HG02870 (cell line): ENCODE data around the gene PLEKHA1.
A peak's percentile ranks its signal among the peaks of the same experiment; 100 is the strongest.

Experiments
- ATAC-seq: cut with Tn5 transposase; IDR thresholded peaks from one replicate; pipeline ENCODE4 v1.9.1; 2021; ENCODE audit warnings: mild to moderate bottlenecking, moderate library complexity; ENCODE audit not compliant: unreplicated experiment

PLEKHA1 gene

DNA sequence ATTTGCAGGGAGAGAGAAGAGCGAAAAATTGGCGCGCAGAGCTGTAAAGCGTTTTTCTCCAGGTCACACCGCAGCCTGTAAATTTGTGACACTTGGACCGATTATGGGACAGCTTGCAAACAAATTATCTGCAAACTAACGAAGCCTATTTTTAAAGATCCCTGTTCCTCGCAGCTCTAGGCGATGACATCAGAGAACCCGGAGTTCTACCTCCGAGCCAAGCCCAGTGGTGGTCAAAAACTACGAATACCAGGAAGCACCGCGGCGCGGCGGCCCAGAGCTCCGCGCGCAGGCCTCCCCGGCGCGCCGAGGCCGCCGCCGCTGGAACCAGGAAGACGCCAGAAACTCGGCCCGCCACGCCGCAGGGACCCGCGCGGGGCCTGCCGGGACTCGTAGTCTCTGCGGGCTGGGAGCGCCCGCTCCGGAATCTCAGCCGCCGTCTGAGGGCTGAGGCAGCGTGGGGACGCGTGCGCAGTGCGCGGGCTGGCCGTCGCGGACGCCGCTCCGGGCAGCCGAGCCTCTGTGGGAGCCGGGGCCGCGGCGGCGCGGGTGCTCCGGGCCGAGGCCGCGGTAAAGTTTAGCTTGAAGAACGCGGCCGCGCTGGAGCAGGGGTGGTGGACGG lies at the start of gene PLEKHA1:
Gene PLEKHA1 (plus strand): TSS at position 472 of the 622 bp plus-strand sequence. CDS start 18,493 bp downstream, outside the sequence.
- peak; percentile 77 for ATAC-seq

DNA sequence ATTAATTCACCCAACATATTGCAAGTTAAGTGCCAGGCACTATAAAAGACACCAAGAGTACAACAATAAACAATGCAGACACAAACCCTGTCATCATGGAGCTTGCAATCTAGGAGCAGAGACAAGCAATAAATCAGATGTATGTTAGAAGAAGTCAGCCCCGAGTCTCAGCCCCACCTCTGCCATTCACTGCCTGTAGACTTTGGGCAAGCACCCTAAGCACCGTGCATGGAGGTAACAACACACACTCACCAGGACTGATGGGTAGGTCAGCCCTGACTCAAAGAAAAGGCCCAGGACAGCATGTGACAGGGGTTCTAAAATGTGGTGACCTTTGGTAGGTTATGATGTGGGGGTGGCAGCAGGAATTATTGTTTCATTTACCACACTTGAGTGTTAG lies 49.3 kb upstream of the PLEKHA1 start:
- no peak for ATAC-seq

DNA sequence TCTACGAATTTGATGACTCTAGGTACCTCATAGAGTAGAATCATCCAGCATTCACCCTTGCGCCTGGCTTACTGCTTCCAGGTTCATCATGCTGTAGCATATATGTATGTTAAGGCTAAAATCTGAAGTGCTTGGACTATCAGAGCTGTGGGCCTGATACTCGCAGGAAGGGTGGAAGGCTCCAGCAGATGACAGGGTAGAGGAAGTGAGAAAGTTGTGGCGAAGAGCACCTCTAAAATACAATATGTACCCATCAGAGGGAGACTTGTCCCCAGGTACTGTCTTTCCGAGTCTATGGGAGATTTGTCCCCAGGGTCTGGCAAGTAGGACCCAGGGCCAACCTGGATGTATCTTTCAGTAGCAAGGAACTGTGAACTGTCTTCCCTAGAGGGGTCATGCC lies 48.1 kb upstream of the PLEKHA1 start:
- peak; percentile 69 for ATAC-seq

DNA sequence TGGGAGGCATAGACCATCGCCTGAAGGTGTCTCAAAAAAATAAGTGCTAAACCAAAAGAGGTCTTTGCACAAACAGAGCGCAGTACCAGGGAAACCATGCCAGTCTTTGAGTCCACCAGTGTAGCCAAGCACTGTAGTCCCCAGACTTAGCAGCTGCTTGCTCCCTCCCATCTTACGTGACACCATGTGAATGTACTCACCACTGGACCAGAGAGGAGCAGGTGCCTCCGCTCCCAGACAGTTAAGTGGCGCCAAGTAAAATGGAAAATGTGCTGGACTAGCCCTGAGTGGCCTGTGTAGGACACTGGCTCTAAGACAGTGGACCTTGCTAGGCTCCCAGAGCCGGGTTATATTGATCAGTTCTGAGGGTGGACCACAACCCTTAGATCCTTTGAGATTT lies 47.7 kb upstream of the PLEKHA1 start:
- no peak for ATAC-seq

DNA sequence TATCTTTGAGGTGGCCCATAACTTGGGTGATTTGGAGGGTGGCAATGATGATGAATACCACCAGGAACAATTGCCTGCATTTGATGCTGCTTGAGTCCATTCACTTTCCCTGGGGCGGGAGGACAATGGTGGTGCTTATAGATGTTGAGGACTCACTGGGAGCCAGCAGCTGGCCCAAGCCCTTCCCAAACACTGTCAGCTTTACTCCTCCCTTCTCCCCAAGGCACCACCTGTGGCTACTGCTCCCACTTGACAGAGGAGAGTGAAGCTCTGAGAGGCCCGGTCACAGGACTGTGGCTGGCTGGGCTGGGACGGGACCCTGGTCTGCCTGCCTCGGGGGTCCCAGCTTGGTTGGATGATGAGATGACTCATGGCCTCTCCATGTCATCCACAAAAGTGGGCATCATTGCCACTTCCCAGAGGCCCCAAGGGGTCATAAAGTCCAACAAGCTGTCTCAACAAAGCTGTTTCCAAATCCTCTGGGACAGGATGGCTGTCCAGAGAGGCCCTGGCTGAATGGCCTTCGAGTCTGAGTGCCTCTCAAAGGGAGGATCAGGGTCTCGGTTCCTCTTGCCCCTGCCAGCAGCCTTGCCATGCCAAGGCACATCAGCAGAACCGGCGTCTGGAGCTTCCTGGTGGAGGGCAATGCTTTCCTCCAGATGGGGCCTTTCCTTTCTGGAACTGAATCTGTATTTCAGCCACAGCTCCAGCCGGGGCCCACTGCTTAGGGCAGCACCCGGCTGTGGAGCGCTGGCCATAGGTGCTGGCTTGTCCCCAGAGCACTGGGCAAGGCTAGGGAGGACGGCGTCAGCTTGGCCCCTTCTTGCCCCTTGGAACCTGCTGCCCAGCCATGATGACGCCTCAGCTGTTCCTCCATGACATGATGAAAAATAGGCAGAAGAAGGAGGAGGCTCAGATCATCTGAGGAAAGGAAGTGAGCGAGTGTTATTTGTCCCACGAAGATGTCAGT lies 47.0 kb upstream of the PLEKHA1 start:
- ATAC-seq: no peak

DNA sequence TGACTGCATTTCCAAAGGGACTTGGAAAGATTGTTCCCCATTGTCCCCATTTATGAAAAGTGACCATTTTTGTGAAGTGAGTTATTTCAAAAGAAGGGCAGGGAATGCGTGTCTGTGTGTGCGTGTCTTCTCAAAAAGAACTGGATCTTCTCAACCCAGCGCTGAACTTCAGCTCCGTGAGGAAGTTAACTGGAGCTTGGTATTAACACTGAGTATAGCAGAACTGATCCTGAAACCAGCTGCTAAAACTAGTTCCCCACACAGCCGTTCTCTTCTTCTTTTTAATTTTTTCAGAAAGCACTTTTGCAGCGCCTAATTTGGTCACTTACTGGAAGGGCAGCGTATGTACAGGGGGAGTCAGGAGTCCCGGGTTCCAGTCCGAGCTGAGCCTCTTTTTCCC lies 45.8 kb upstream of the PLEKHA1 start:
- ATAC-seq: peak; percentile 56

DNA sequence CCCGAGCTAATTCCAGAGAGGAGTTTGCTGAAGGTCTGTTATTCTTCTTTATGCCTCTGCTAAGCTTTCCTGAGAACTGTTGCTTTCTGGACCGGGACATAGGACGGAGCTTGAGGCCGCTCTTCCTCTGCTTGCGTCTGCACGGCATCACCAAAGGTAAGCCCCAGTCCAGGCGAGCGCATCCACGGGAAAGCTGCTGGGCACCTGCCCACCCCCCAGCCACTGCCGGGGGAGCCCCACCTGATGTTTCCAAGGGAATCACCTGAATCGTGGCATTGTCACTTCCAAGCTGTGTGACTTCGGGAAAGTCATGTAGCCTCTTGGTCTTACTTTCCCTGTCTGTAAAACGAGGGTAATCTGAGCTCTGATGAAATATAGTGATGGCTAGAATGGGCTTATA lies 45.1 kb upstream of the PLEKHA1 start:
- no peak for ATAC-seq

DNA sequence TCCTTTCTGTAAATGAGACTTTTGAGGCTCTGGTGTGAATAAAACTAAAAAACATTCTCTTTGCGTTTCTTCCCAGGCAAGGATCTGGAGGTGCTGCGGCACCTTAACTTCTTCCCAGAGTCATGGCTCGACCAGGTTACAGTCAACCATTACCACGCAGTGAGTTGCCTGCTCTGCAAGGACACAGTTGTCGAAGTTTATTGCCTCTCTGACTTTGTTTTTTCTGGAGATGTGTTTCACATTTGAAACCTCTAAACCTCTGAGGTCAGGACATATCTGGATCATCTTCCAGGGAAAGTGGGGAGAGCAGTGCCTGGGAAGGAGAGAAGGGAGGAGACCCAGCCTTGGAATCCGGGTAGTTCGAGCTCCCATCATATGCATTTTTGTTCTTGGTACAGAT lies 43.4 kb upstream of the PLEKHA1 start:
- no peak for ATAC-seq

DNA sequence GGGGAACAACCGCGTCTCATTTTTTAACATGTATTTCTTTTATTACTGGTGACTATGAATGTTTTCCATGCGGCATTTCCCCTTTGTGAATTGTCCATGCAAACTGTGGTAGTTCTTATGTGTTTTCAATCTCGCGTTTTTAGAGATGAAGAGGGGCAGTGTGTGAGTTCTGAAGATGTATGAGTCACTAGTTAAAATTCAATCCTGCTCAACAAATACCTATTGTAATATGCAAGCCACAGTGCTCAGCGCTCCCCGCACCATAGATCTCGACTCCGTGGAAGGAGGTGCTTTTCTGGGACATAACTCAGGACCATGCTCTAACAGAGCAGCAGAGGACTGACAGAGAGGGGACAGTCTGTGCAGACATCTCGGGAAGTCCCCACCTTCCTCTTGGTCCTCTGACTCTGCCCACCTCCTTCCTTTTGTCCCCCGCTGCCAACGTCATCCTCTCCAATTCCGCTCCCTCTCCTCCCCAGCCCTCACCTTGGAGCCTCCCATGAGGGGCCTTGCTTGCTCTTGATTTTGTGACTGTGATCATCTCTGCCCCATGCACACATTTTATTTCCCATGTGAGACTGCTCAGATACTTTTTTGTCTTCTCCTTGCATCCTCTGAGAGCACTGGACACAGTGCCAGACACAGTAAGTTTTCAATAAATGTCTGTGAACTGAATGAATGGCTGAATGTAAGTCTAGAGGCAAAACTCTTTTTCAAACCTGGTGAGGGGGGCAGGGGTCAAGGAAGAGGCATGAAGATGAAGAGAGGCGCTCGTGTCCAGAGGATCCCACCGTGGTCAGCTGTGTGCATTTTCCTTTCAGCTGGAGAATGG lies 42.7 kb upstream of the PLEKHA1 start:
- ATAC-seq: no peak

DNA sequence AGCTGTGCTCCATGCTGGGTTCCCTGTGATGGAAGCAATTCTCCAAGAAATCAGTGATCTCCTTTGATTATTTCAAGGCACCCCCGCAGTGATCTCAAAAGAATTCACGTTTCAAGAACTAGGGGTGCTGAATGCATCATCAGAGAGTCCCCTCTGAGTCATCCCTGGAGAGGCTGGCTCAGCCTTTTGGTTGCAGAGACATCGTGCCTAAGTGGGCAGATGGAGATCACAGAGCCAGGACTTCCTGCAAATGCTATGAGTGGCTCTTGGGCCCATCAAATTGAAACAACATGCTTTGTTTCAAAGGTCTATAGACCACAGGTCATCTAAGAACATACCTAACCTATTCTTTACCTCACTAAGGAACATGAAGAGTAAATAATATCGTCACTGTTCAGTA lies 41.5 kb upstream of the PLEKHA1 start:
- ATAC-seq: no peak

DNA sequence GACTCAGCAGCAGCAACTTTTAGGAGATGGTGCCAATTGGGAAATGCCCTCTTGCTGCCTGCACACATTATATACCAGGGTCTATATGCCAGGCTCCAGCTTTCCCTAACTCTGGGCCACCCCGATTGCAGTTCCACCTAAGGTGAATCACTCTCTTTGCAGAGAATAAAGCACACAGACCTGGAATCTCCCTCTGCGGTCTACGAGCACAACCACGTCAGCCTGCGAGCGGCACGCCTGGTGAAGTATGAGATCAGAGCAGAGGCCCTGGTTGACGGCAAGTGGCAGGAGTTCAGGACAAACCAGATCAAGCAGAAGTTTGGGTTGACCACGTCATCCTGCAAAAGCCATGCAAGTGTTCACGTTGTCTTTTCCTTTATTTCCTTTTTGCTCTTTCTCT lies 38.2 kb upstream of the PLEKHA1 start:
- ATAC-seq: no peak

DNA sequence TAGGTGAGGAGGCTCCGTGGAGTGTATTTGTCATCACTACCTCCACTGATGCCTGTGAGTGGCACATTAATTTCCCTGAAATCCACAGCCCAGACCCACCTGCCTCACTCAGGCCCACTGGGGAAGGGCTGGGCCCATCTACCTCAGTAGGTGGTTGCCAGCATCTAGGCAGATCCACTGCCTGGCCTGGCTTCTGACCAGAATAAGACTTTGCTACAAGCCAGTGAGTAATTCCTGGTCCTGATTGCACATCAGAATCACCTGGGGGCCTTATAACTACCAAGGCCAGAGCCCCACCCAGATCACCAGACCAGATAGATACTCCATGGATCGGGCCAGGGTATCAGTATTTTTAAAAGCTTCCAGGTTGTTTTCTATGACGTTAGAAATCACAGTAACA lies 37.5 kb upstream of the PLEKHA1 start:
- ATAC-seq: no peak

DNA sequence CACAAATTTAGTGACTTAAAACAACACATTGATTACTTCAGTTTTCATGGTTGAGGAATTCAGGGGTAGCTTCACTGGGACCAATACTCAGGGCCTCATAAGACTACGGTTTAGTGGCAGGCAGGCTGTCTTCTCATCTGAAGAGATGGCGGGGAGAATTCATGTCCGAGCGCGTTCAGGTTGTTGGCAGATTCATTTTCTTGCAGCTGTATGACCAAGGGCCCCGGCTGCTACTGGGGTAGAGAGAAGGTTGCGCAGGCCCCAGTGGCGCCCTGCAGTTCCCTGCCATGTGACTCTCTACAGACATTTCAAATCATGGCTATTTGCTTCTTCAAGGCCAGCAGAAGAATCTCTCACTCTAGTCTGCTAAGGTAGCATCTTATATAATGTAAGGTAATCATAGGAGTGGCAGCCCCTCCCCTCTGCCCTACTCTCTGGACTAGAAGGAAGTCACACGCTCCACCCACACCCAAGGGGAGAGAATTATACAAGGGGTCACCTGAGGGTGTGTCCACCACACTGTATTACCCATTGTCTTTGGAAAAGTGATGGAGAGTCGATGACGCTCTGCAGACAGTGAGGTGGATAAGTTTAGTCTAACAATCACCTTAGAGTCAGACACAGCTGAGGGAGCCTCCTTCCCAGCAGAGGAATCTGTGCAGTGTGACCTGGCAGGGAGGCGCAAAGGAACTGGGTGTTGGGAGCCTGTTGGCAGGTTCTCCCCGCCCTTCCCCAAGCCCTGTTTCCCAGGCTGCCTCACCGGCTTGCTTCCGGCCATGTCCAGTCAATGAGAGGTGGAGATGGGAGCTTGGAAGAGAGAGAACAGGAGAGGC lies 35.7 kb upstream of the PLEKHA1 start:
- no peak for ATAC-seq

DNA sequence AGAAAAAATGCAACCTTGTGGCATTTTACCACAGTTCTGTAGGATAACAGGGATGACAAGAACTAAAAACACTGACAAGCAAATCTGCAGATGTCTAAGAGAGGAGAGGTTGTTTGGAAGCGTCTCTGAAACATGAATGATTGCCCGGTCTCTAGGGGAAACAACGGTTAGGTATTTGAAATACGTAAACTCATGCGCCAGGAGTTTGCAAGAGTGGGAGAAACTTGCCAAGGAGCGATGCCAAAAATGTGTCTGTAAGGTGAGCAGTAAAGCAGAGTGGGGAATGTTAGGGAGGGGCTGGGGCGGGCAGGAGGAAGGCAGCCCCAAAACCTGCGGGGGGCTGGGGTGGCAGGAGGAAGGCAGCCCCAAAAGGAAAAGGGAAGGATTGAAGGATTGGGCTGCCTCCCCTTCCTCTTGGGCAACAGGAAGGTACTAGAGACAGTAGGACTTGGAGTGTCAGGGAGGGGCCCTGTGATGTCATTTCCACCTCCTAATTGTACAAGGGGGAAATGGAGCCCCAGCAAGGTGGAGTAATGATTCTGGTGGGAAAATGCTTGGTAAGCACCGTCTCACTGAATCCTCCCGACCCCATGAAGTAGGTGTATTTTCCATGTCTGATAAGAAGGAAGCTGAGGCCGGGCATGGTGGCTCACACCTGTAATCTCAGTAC lies 33.2 kb upstream of the PLEKHA1 start:
- no peak for ATAC-seq

DNA sequence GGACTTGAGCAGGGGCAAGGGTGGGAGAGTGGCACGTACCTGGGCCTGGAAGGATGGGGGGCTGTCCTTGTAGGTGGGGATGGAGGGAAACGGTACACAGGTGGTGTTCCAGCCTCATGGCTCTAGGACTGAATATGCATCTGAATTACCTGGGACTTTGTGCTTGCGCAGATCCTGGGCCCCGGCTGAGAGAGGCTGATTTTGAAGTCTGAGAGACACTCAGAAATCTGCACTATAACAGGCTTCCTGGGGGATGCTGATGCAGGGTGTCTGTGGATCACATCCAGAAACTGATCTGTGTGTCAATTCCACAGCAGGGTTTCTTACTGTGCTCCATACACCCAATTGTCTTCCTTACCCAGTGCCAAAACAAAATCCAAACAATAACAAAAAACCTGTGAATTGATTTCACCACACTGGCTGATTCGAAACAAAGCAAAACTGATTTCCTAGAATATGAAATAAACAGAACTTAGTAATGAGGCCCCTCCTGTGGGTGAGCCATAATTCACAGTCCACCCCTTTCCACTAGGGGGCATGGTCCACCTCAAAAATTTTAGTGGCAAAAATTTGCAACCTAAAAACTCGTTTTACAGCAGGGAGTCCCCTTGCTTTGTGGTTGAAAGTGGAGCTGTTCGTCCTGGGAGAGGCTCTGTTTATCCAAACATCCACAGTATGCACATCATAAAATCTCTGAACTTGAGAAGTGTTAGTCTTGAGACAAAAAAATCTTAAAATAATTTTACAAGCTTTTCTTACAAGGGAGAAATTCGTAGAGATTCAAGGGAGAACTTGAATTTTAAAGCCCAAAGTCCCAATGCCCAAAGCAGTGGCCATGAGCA lies 32.0 kb upstream of the PLEKHA1 start:
- no peak for ATAC-seq

DNA sequence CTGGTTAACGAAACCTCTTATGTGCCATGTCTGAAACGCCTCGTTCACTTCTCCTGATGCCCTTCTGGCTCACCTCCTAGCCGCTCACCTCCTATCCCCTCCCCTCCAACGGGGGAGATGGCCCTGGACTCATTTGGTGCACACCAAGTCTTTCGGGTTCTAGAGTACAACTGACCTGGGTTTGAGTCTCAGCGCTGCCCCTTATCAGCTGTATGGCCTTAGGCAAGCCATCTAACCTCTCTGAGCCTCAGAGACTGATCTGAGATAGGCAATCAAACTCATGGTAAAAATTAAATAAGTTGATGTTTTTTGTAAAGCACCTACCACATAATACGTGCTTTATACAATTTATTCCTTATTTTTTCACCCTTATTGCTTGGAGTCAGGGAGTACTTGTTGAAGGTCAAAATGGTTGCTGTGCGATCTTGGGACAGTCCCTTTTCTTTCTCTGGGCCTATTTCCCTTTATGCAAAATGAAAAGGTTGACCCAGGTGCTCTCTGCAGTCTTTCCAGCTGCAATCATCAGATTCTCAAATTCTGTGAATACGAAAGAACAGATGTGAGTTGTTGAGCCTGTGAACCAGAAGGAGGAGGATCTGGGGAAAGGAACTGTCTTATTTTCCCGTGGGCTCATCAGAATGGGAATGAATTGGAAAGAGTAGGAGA lies 31.2 kb upstream of the PLEKHA1 start:
- ATAC-seq: no peak

DNA sequence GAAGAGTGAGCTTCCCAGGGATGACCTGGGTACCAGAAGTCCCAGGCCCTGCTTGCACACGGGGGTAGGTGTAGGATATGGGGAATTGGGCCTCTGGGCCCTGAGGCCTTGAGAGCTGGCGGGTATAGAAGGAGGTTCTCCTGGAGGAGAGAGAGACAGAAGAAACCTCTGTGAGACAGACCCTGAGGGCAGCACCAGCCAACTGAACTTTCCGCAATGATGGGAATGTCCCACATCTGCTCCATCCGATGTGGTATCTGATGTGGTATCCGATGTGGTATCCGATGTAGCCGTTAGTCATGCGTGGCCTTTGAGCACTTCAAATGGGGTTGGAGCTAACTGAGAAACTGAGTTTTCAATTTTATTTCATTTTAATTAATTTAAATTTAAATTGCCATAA lies 30.6 kb upstream of the PLEKHA1 start:
- no peak for ATAC-seq

DNA sequence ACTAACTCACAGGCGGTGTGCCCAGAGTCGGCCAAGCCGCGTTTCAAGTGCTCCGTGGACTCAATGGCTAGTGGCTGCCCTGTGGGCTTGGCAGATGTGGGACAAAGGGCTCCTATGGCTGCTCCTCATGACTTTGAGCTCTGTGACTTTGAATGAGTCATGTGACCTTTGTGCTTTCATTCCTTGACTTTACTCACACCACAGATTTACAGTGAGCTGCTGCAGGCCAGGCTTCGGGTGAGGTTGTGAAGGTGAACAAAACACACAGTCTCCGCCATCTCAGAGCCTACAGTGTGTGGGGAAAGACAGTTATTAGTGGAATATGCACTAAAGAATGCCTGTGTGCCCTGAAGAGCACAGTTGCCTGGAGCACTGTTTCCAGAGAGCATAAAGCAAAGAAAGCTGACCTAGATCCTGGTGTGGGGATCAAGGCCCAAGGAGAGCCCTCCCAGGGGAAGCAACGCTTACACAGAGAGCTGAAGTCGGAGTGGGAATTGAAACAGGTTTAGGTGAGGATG lies 29.7 kb upstream of the PLEKHA1 start:
- no peak for ATAC-seq
